Astrocyte (in vitro differentiated cells and primary cell): ENCODE data around the gene KCND2. TPM values are rescaled to one million over a fixed set of nuclear protein-coding genes. Genes with fewer than 3 reads are reported as not detected.
A peak's percentile ranks its signal among the peaks of the same experiment; 100 is the strongest.

Experiments used
- DNase-seq: peaks from one replicate; pipeline ENCODE4 v3.0.0-alpha.2; 2010; ENCODE audit warnings: low read depth
- FAIRE-seq: peaks from 2 replicates; lab custom pipeline; 2011; peaks lifted over from hg19 to GRCh38; lab: Jason Lieb, UNC
- H2AFZ ChIP-seq: 2 replicates; pipeline ENCODE4 v1.6.0; 2012; ENCODE audit warnings: low read depth, low read length, inconsistent platforms
- H3K27ac ChIP-seq: 2 replicates; pipeline ENCODE4 v1.5.1; 2011; ENCODE audit warnings: low read depth, low read length, inconsistent platforms
- H3K27me3 ChIP-seq: 2 replicates; pipeline ENCODE4 v1.6.0; 2011; ENCODE audit warnings: low read length, inconsistent platforms; ENCODE audit not compliant: insufficient read depth
- H3K36me3 ChIP-seq: 2 replicates; pipeline ENCODE4 v1.5.1; 2011; ENCODE audit warnings: low read length, inconsistent platforms; ENCODE audit not compliant: insufficient read depth
- H3K4me1 ChIP-seq: 2 replicates; pipeline ENCODE4 v1.5.1; 2011; ENCODE audit warnings: low read length, inconsistent platforms; ENCODE audit not compliant: insufficient read depth
- H3K4me2 ChIP-seq: 2 replicates; pipeline ENCODE4 v1.6.0; 2012; ENCODE audit warnings: low read length, inconsistent platforms
- H3K4me3 ChIP-seq: 2 replicates; pipeline ENCODE4 v1.5.1; 2011; ENCODE audit warnings: low read depth, mild to moderate bottlenecking, low read length, inconsistent platforms; ENCODE audit not compliant: insufficient read depth
- H3K79me2 ChIP-seq: 2 replicates; pipeline ENCODE4 v1.6.0; 2012; ENCODE audit warnings: mild to moderate bottlenecking, low read length, inconsistent platforms; ENCODE audit not compliant: insufficient read depth
- H3K9ac ChIP-seq: 2 replicates; pipeline ENCODE4 v1.6.0; 2012; ENCODE audit warnings: mild to moderate bottlenecking, low read length, inconsistent platforms
- H3K9me3 ChIP-seq: 2 replicates; pipeline ENCODE4 v1.5.1; 2012; ENCODE audit warnings: low read depth, mild to moderate bottlenecking, low read length, inconsistent platforms; ENCODE audit not compliant: insufficient read depth
- H4K20me1 ChIP-seq: 2 replicates; pipeline ENCODE4 v1.6.0; 2012; ENCODE audit warnings: low read length, inconsistent platforms; ENCODE audit not compliant: insufficient read depth
- H3K27ac Mint-ChIP-seq: one replicate; pipeline ENCODE4 v1.8.0; 2021; ENCODE audit warnings: mild to moderate bottlenecking, mixed read lengths; ENCODE audit not compliant: unreplicated experiment
- H3K27me3 Mint-ChIP-seq: one replicate; pipeline ENCODE4 v1.8.0; 2021; ENCODE audit warnings: low read depth, mixed read lengths; ENCODE audit not compliant: unreplicated experiment
- H3K36me3 Mint-ChIP-seq: one replicate; pipeline ENCODE4 v1.8.0; 2021; ENCODE audit warnings: low read depth, mixed read lengths; ENCODE audit not compliant: unreplicated experiment
- H3K4me1 Mint-ChIP-seq: one replicate; pipeline ENCODE4 v1.8.0; 2021; ENCODE audit warnings: low read depth, mixed read lengths; ENCODE audit not compliant: unreplicated experiment
- H3K4me3 Mint-ChIP-seq: one replicate; pipeline ENCODE4 v1.8.0; 2021; ENCODE audit warnings: mild to moderate bottlenecking, moderate library complexity, mixed read lengths; ENCODE audit not compliant: unreplicated experiment
- H3K9me3 Mint-ChIP-seq: one replicate; pipeline ENCODE4 v1.8.0; 2021; ENCODE audit warnings: mild to moderate bottlenecking, mixed read lengths; ENCODE audit not compliant: unreplicated experiment
- EZH2 ChIP-seq: IDR thresholded peaks from 2 replicates; pipeline ENCODE4 v1.6.1; 2012; ENCODE audit warnings: mild to moderate bottlenecking, low read length, inconsistent platforms; ENCODE audit not compliant: insufficient read depth
- total RNA-seq: library from RNA; stranded (reverse); gene quantifications from 2 replicates; pipeline ENCODE4 v1.2.1, GENCODE V29; 2021
- TF ChIP-seq, protein P1 (sequence below): IDR thresholded peaks from 2 replicates; pipeline ENCODE4 v1.5.1; 2011; ENCODE audit warnings: low read depth, mild to moderate bottlenecking, inconsistent platforms, low read length, moderate library complexity; ENCODE audit not compliant: insufficient read depth

The KCND2 gene
- total RNA-seq, 1 donor from 2014 or later: 0.30 TPM

DNA sequence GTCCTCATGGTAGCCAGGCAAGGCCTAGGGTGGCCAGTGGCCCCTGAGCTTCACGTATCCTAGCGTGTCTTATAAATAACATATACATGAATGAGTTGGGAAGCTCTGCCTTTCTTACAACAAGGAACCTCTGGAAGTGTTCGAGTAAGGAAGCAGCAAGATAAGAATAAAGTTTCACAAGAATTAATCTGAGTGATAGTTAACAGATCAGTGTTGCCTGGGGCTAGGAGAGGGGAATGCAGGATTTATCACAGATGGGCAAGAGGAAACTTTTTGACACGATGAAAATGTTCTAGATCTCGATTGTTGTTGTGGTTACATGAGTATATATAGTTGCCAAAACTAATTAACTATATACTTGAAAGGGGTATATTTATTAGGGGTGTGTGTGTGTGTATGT is 510.7 kb downstream of the KCND2 start:
- no peak overlapping the region for H3K27ac Mint-ChIP-seq
- Histone ChIP-seq H3K9ac (no peak overlapping the region), H3K4me3 (no peak overlapping the region), H3K36me3 (no peaks in the 10 kb centered on the region), H3K27ac (no peak overlapping the region), H4K20me1 (no peaks in the 10 kb centered on the region), H2AFZ (no peak overlapping the region), H3K27me3 (no peaks in the 10 kb centered on the region), H3K9me3 (no peaks in the 10 kb centered on the region), H3K4me2 (no peak overlapping the region), H3K79me2 (no peaks in the 10 kb centered on the region), H3K4me1 (no peaks in the 10 kb centered on the region)
- H3K4me1 Mint-ChIP-seq: peaks cover 2% of the 10 kb centered on the region
- H3K27me3 Mint-ChIP-seq: no peaks in the 10 kb centered on the region
- DNase-seq: no peak
- no peak for TF ChIP-seq EZH2
- TF ChIP-seq, protein P1, sequence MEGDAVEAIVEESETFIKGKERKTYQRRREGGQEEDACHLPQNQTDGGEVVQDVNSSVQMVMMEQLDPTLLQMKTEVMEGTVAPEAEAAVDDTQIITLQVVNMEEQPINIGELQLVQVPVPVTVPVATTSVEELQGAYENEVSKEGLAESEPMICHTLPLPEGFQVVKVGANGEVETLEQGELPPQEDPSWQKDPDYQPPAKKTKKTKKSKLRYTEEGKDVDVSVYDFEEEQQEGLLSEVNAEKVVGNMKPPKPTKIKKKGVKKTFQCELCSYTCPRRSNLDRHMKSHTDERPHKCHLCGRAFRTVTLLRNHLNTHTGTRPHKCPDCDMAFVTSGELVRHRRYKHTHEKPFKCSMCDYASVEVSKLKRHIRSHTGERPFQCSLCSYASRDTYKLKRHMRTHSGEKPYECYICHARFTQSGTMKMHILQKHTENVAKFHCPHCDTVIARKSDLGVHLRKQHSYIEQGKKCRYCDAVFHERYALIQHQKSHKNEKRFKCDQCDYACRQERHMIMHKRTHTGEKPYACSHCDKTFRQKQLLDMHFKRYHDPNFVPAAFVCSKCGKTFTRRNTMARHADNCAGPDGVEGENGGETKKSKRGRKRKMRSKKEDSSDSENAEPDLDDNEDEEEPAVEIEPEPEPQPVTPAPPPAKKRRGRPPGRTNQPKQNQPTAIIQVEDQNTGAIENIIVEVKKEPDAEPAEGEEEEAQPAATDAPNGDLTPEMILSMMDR: no peak
- H3K4me3 Mint-ChIP-seq: no peak overlapping the region
- H3K9me3 Mint-ChIP-seq: no peaks in the 10 kb centered on the region
- H3K36me3 Mint-ChIP-seq: no peaks in the 10 kb centered on the region
- FAIRE-seq: no peak

DNA sequence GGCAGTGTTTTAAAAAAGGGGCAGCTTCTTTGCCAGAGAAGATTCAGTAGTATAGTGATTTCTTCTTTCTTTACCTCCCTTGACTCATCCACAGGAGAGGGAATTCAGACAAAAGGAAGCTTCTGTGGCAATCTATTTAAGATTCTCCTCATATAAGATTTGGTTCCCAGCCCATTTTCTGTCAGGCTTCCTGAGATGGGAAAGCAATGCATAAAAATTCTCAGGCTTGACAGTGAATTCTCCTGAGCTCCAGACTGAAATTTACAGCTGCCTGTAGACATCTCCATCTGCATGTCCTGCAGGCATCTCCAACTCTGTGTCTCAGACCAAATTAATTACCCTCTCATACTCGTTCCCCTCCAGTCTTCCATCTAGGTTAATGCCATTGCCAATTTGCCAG is 512.1 kb downstream of the KCND2 start:
- Mint-ChIP-seq H3K4me3 (no peak overlapping the region), H3K27ac (no peak overlapping the region), H3K4me1 (peaks cover 2% of the 10 kb centered on the region), H3K9me3 (no peaks in the 10 kb centered on the region), H3K27me3 (no peaks in the 10 kb centered on the region), H3K36me3 (no peaks in the 10 kb centered on the region)
- Histone ChIP-seq H3K36me3 (no peaks in the 10 kb centered on the region), H3K27me3 (no peaks in the 10 kb centered on the region), H3K4me2 (no peak overlapping the region), H3K9me3 (no peaks in the 10 kb centered on the region), H3K4me3 (no peak overlapping the region), H3K27ac (no peak overlapping the region), H3K79me2 (no peaks in the 10 kb centered on the region), H2AFZ (no peak overlapping the region), H3K9ac (no peak overlapping the region), H4K20me1 (no peaks in the 10 kb centered on the region), H3K4me1 (no peaks in the 10 kb centered on the region)
- FAIRE-seq (no peak), DNase-seq (no peak)
- TF ChIP-seq EZH2: no peak

DNA sequence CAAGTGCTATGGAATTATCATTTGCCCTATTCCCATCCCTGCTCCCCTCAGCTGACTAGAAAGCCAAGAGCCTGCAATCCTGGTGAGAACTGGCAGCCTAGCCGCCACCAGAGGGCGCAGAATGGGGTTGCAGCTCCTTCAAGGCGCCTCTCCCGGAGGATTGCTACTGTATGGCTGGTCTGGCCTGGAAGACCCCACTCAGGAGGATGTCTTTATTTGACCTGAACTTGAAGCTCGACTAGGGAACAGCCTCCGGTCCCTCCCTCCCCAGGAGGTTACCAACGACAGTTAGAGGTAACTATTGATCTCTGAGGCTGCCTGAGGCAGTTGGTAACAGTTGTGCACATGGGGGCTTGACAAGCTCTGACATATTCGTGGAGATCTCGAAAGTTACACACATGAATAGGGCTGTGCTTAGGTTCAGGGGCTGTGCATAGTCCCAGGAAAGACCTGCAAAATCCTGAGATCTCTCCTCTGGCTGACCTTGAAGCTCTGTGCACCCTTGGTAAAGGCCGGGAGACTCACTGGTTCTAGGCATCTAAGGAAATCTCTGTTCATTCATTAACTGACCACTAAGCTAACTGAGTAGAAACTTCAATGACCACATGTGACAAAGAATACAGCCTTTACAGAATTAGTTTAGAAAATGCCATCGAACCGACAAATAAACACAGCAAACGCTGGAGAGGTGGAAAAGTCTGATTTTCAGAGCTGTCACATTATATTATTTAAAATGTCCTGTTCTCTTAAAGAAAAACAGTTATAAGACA is 519.3 kb downstream of the KCND2 start:
- FAIRE-seq (no peak), DNase-seq (peak; percentile 39)
- TF ChIP-seq, protein P1: peak; percentile 73
- TF ChIP-seq EZH2: no peak
- H3K27me3 Mint-ChIP-seq: no peaks in the 10 kb centered on the region
- no peak overlapping the region for H3K4me3 Mint-ChIP-seq
- no peak overlapping the region for H3K27ac Mint-ChIP-seq
- Histone ChIP-seq H3K79me2 (no peaks in the 10 kb centered on the region), H3K27ac (no peak overlapping the region), H2AFZ (peak overlapping the region; percentile 13), H3K36me3 (no peaks in the 10 kb centered on the region), H3K9ac (no peak overlapping the region), H3K27me3 (no peaks in the 10 kb centered on the region), H4K20me1 (no peaks in the 10 kb centered on the region), H3K4me1 (no peaks in the 10 kb centered on the region), H3K4me3 (no peak overlapping the region), H3K4me2 (no peak overlapping the region), H3K9me3 (no peaks in the 10 kb centered on the region)
- peaks cover 15% of the 10 kb centered on the region for H3K4me1 Mint-ChIP-seq
- peaks cover 4% of the 10 kb centered on the region for H3K36me3 Mint-ChIP-seq
- no peaks in the 10 kb centered on the region for H3K9me3 Mint-ChIP-seq
